NCI-H2227 (cell line): ENCODE data around the gene SCRT2.
"Not testable (repeated sequence)": the region's sequence is repeated elsewhere in the genome, so short reads cannot be mapped to it uniquely, and the experiment has no call there.

Experiments used
- DNase-seq: peaks from one replicate; lab custom pipeline; 2025; ENCODE audit not compliant: unreplicated experiment; lab: John Stamatoyannopoulos, UW

Gene SCRT2

GRCh38 chr20:653590-654416 is 21.8 kb downstream of the SCRT2 start:
- no peak for DNase-seq

- peak; percentile 87 for DNase-seq
Measured at GRCh38 chr20:653110-653589, 22.5 kb downstream of the SCRT2 start, which contains the start of gene SRXN1. SRXN1 (minus strand) TSS chr20:653200; CDS start chr20:653185, 15 bp downstream.

- peak; percentile 63 for DNase-seq
Measured at GRCh38 chr20:652615-653109, 22.9 kb downstream of the SCRT2 start.

GRCh38 chr20:651713-652614 is 23.6 kb downstream of the SCRT2 start:
- no peak for DNase-seq

- no peak for DNase-seq
Measured at GRCh38 chr20:650954-651353, 24.6 kb downstream of the SCRT2 start.

- DNase-seq: no peak
Measured at GRCh38 chr20:650281-650680, 25.3 kb downstream of the SCRT2 start.

- no peak for DNase-seq
Measured at GRCh38 chr20:647479-648019, 28.1 kb downstream of the SCRT2 start.

- DNase-seq: no peak
Measured at GRCh38 chr20:646868-647233, 28.8 kb downstream of the SCRT2 start.

GRCh38 chr20:646107-646867 is 29.3 kb downstream of the SCRT2 start:
- no peak for DNase-seq

GRCh38 chr20:645318-646106 is 30.1 kb downstream of the SCRT2 start:
- DNase-seq: peak; percentile 85

GRCh38 chr20:644692-645317 is 30.8 kb downstream of the SCRT2 start:
- DNase-seq: no peak

- DNase-seq: peak; percentile 29
Measured at GRCh38 chr20:642398-643174, 33.0 kb downstream of the SCRT2 start.

- DNase-seq: not testable (repeated sequence)
Measured at GRCh38 chr20:642013-642397, 33.6 kb downstream of the SCRT2 start.

- DNase-seq: peak; percentile 27
Measured at GRCh38 chr20:641516-641875, 34.1 kb downstream of the SCRT2 start.

- no peak for DNase-seq
Measured at GRCh38 chr20:640674-641515, 34.7 kb downstream of the SCRT2 start.

GRCh38 chr20:638579-638978 is 37.0 kb downstream of the SCRT2 start:
- no peak for DNase-seq

GRCh38 chr20:637559-637958 is 38.0 kb downstream of the SCRT2 start:
- no peak for DNase-seq

- DNase-seq: no peak
Measured at GRCh38 chr20:635893-636338, 39.7 kb downstream of the SCRT2 start.
